ENCODE measurements around the gene FRAT1.

FRAT1 gene

DNA sequence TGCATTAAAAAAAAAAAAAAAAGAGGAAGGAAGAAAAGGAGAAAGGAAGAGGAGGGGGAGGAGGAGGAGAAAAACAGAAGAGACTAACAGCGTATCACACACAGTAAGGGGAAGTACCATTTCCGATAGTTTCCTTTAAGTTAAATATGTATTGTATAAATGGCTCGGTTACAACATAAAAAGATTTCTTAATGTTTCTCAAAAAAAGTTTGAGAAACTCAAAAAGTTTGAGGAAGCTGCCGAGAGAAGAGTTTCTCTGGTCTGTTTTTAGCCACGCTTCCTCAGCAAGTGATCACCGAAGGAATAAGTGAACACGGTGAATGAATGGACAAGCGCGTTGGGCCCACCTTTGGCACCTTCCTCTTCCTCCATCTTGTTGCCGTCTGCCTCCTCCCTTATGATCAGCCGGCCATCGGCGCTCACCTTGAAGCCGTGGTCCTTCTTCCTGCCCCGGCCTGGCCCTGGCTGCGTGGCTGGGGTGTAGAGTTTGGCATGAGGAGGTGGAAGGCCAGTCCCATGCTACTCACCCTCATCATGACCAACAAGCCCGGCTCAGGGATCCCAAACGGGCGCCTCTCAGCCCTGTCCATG is 46.8 kb downstream of the FRAT1 start:
- DNase-seq (ENCODE audit: low spot score), result no peak

GRCh38 chr10:97366572-97366971 is 47.5 kb downstream of the FRAT1 start:
- DNase-seq (ENCODE audit: low spot score), result no peak

DNA sequence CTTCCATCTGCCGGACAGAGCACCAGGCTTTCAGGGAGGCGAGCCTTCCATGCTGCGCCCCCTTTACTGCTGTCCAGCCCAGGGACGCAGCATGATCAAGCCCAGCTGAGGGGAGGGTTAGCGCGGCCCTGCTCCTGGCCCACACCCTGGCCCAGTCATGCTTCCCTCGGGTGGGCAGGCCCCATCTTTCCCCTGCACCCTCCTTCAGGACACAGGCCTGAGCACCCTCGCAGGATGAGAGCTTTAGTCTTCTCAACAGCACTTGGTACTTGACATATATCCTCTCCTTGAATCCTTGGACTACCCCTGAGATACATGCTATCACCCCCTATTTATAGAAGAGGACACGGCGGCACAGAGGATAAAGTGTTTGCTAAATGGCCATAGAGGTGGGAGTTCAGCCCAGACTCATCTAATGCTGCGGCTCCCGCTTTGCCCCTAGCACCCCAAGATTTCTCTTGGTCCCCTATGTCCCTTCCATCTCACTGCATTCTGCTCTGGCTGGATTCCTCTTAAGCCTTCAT is 48.1 kb downstream of the FRAT1 start:
- DNase-seq (ENCODE audit: low spot score), result no peak
